ENCODE results near the gene RPL19. TPM values are rescaled to one million over a fixed set of nuclear protein-coding genes. Genes with fewer than 3 reads are reported as not detected.

RPL19 gene
- total RNA-seq, 8 experiments from 2014 or later, result 2,038 to 3,335 (median 2,760) TPM

DNA sequence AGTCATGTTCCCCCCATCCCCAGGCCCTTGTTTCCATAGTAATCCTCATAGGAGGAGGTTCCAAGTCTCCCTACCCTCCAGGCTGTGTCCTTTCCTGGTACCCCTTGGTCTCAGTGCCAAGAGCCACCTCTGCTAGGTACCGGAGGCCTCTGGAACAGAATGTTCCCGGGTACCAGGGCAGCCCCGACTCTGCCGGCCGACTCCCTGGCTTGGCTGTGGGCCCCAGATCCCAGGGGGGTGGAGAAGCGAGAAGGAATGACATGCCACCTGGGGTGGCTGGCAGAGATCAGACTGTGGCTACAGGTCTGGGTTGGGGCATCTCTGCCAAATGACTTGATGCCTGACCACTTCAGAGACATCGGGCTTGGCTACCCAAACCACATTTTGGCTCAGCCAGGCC lies 22.1 kb downstream of the RPL19 start:
- Histone ChIP-seq H3K27ac (no peak overlapping the region), H3K4me3 (no peak overlapping the region), H3K4me1 (replicated peaks in 1 of 2) (peaks cover 8 to 12% of the 10 kb centered on the region in 2 donors)
- 82% methylated on average over 4 of the region's 7 CpGs; no CpG with 5 or more reads in 9 of the 10 experiments for WGBS, 10 experiments
- in situ Hi-C loops (cut with MboI; ENCODE audit: low pct_unique_long_range_greater_than_20kb in 2 of 9, low sequenced_read_pairs in 9 of 9, unreplicated experiment in 9 of 9), result no loop called here
- ATAC-seq (replicated peaks in 6 of 8), result no peak

GRCh38 chr17:39222866-39223834 lies 23.1 kb downstream of the RPL19 start:
- in situ Hi-C loops (cut with MboI; ENCODE audit: low pct_unique_long_range_greater_than_20kb in 2 of 9, low sequenced_read_pairs in 9 of 9, unreplicated experiment in 9 of 9), result no loop called here
- peaks cover 8 to 12% of the 10 kb centered on the region in 2 donors for H3K4me1 ChIP-seq (replicated peaks in 1 of 2)
- H3K27ac ChIP-seq, result no peak overlapping the region
- 0 to 100% (median 54%) methylated on average over 1 to 2 of the region's 9 CpGs; no CpG with 5 or more reads in 6 of the 10 experiments for WGBS, 10 experiments
- ATAC-seq (replicated peaks in 6 of 8), result no peak
- no peak overlapping the region for H3K4me3 ChIP-seq

GRCh38 chr17:39223907-39224777 lies 24.1 kb downstream of the RPL19 start:
- WGBS, 10 experiments, result 0 to 60% (median 16%) methylated on average over 1 to 10 of the region's 33 CpGs; no CpG with 5 or more reads in 5 of the 10 experiments
- Histone ChIP-seq H3K4me3 (peak overlapping the region; percentile 31 to 39 (median 36)), H3K27ac (no peak overlapping the region), H3K4me1 (replicated peaks in 1 of 2) (peaks cover 8 to 13% of the 10 kb centered on the region in 2 donors)
- in situ Hi-C loops (cut with MboI; ENCODE audit: low pct_unique_long_range_greater_than_20kb in 2 of 9, low sequenced_read_pairs in 9 of 9, unreplicated experiment in 9 of 9), result no loop called here
- ATAC-seq (replicated peaks in 6 of 8), result peak in 1 of 8 experiments; percentile 7

- 3 to 7% (median 6%) methylated on average over 5 to 19 of the region's 68 CpGs; no CpG with 5 or more reads in 6 of the 10 experiments for WGBS, 10 experiments
- peak overlapping the region; percentile 31 to 39 (median 36) for H3K4me3 ChIP-seq
- H3K27ac ChIP-seq, result no peak overlapping the region
- peaks cover 8 to 17% of the 10 kb centered on the region in 2 donors for H3K4me1 ChIP-seq (replicated peaks in 1 of 2)
- in situ Hi-C loops (cut with MboI; ENCODE audit: low pct_unique_long_range_greater_than_20kb in 2 of 9, low sequenced_read_pairs in 9 of 9, unreplicated experiment in 9 of 9), result loop anchor here in 1 of 9 experiments (25.0 kb wide), 1 partner anchor 238 kb away; no protein-coding TSS in a partner anchor
- peak in 7 of 8 experiments; percentile 6 to 39 (median 27) for ATAC-seq (replicated peaks in 6 of 8)
Measured at GRCh38 chr17:39224778-39225307, 24.8 kb downstream of the RPL19 start.

- no peak within 1 kb of the TSS for H3K27ac ChIP-seq
- peak within 1 kb of the TSS; percentile 31 to 39 (median 36) for H3K4me3 ChIP-seq
- 0% methylated on average over 5 of the region's 71 CpGs; no CpG with 5 or more reads in 9 of the 10 experiments for WGBS, 10 experiments
- H3K4me1 ChIP-seq (replicated peaks in 1 of 2), result peaks cover 8 to 19% of the 10 kb centered on the region in 2 donors
- in situ Hi-C loops (cut with MboI; ENCODE audit: low pct_unique_long_range_greater_than_20kb in 2 of 9, low sequenced_read_pairs in 9 of 9, unreplicated experiment in 9 of 9), result loop anchor here in 1 of 9 experiments (25.0 kb wide), 1 partner anchor 238 kb away; no protein-coding TSS in a partner anchor
- peak; percentile 4 to 47 (median 40) for ATAC-seq (replicated peaks in 6 of 8)
Measured at GRCh38 chr17:39225308-39225958, 25.4 kb downstream of the RPL19 start, which contains the start of gene STAC2. TSS of gene STAC2 (minus strand) at chr17:39225945. CDS start at chr17:39225502, 443 bp downstream.

- Histone ChIP-seq H3K4me3 (peak overlapping the region; percentile 31 to 39 (median 36)), H3K27ac (no peak overlapping the region), H3K4me1 (replicated peaks in 1 of 2) (peaks cover 14 to 25% of the 10 kb centered on the region in 2 donors)
- in situ Hi-C loops (cut with MboI; ENCODE audit: low pct_unique_long_range_greater_than_20kb in 2 of 9, low sequenced_read_pairs in 9 of 9, unreplicated experiment in 9 of 9), result loop anchor here in 1 of 9 experiments (25.0 kb wide), 1 partner anchor 239 kb away; no protein-coding TSS in a partner anchor
- ATAC-seq (replicated peaks in 6 of 8), result peak; percentile 58 to 95 (median 90)
- WGBS, 10 experiments, result 28 to 72% (median 60%) methylated on average over 1 to 8 of the region's 24 CpGs; no CpG with 5 or more reads in 4 of the 10 experiments
Measured at GRCh38 chr17:39225959-39226683, 26.0 kb downstream of the RPL19 start.

DNA sequence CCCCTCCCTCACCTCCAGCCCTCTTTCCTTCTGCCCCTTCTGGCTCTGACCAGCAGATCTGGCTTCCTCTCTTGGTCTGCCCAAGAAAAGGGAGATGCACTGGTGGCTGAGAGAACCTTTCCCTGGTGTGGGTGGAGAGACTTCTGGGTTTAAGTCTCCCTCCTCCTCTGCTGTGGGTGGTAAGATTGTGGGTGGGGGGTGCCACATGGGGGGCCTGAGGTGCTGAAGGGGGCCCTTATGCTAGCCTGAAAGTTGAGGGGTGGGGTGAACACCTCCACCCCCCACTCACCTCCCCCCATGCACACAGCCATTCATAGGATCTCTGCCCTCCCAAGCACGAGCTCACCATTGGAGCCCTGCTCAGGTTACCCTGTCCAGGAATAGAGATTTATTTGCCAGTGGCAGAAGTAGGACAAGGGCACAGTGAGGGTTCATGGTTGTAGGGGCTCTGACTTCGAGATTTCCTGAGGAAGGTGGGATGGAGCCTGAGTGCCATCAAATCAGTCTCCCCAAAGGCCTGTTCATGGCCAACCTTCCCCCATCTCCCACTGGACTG lies 27.4 kb downstream of the RPL19 start:
- no peak for ATAC-seq (replicated peaks in 6 of 8)
- Histone ChIP-seq H3K4me1 (replicated peaks in 1 of 2) (peaks cover 27 to 38% of the 10 kb centered on the region in 2 donors), H3K27ac (no peak overlapping the region), H3K4me3 (no peak overlapping the region)
- WGBS, 10 experiments, result no CpG with 5 or more reads among the region's 2 CpGs
- in situ Hi-C loops (cut with MboI; ENCODE audit: low pct_unique_long_range_greater_than_20kb in 2 of 9, low sequenced_read_pairs in 9 of 9, unreplicated experiment in 9 of 9), result loop anchor here in 1 of 9 experiments (25.0 kb wide), 1 partner anchor 240 kb away; no protein-coding TSS in a partner anchor

- H3K27ac ChIP-seq, result no peak overlapping the region
- in situ Hi-C loops (cut with MboI; ENCODE audit: low pct_unique_long_range_greater_than_20kb in 2 of 9, low sequenced_read_pairs in 9 of 9, unreplicated experiment in 9 of 9), result loop anchor here in 1 of 9 experiments (25.0 kb wide), 1 partner anchor 242 kb away; no protein-coding TSS in a partner anchor
- WGBS, 10 experiments, result 4 to 83% (median 64%) methylated on average over 1 to 9 of the region's 11 CpGs; no CpG with 5 or more reads in 2 of the 10 experiments
- H3K4me3 ChIP-seq, result no peak overlapping the region
- ATAC-seq (replicated peaks in 6 of 8), result peak in 2 of 8 experiments; percentile 63 to 78
- peaks cover 27 to 35% of the 10 kb centered on the region in 2 donors for H3K4me1 ChIP-seq (replicated peaks in 1 of 2)
Measured at GRCh38 chr17:39229274-39229913, 29.3 kb downstream of the RPL19 start.

DNA sequence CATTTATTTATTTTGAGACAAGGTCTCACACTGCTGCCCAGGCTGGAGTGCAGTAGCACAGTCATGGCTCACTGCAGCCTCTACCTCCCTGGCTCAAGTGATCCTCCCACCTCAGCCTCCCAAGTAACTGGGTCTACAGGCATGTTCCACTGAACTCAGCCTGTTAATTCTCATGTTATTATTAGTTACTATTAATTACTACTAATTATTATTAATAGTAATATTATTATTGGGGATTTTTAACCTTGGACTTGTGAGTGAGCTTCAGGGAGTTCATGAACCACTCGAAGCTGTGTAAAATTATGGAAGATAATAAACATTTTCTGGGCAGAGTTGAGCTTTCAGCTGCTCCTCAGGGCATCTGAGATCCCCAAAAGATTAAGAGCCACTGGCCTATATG lies 30.3 kb downstream of the RPL19 start:
- Histone ChIP-seq H3K4me3 (no peak overlapping the region), H3K4me1 (replicated peaks in 1 of 2) (peaks cover 23 to 31% of the 10 kb centered on the region in 2 donors), H3K27ac (no peak overlapping the region)
- in situ Hi-C loops (cut with MboI; ENCODE audit: low pct_unique_long_range_greater_than_20kb in 2 of 9, low sequenced_read_pairs in 9 of 9, unreplicated experiment in 9 of 9), result loop anchor here in 1 of 9 experiments (25.0 kb wide), 1 partner anchor 243 kb away; no protein-coding TSS in a partner anchor
- 0 to 100% (median 67%) methylated on average over 1 of the region's 1 CpG; no CpG with 5 or more reads in 5 of the 10 experiments for WGBS, 10 experiments
- ATAC-seq (replicated peaks in 6 of 8), result no peak

DNA sequence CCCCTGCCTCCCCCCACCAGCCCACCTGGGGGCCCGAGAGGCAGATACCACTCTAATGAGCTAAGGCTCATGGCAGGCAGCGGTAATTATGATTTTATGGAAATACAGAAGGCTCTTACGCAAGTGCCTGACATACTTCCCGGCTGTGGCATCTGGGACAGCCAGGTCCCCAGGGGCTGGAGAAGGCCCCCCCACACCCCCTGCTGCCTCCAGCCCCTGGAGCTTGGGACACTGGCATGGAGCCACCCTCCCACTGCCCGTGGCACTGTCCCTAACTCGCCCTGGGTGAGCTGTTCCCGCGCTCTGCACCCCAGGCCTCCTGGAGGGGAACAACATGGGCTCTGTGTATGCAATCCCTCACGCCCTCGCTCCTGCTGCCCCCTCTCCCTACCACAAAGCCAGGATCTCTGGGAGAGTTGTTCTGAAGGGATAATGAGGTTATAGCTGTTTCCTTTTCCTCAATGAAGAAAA lies 31.0 kb downstream of the RPL19 start:
- peaks cover 23 to 30% of the 10 kb centered on the region in 2 donors for H3K4me1 ChIP-seq (replicated peaks in 1 of 2)
- ATAC-seq (replicated peaks in 6 of 8), result peak in 6 of 8 experiments; percentile 30 to 56 (median 38)
- in situ Hi-C loops (cut with MboI; ENCODE audit: low pct_unique_long_range_greater_than_20kb in 2 of 9, low sequenced_read_pairs in 9 of 9, unreplicated experiment in 9 of 9), result loop anchor here in 1 of 9 experiments (25.0 kb wide), 1 partner anchor 244 kb away; no protein-coding TSS in a partner anchor
- 60% methylated on average over 1 to 2 of the region's 10 CpGs; no CpG with 5 or more reads in 8 of the 10 experiments for WGBS, 10 experiments
- H3K27ac ChIP-seq, result peak overlapping the region; percentile 64 to 70
- no peak overlapping the region for H3K4me3 ChIP-seq
